Measurements from ENCODE around the gene DDX56.

Gene DDX56

DNA sequence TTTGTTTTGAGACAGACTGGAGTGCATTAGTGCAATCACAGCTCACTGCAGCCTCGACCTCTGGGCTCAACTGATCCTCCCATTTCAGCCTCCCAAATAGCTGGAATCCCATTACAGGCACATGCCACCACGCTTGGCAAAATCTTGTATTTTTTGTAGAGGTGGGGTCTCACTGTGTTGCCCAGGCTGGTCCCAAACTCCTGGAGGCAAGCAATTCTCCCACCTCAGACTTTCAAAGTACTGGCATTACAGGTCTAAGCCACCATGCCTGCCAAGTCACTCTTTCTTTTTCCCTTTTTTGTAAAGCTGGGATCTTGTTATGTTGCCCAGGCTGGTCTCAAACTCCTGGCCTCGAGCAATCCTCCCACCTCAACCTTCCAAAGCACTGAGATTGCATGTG is 24.3 kb downstream of the DDX56 start:
- H3K4me3 ChIP-seq (ENCODE audit: low read length) = no peak overlapping the region
- DNase-seq (ENCODE audit: low read depth) = no peak
- TF ChIP-seq, protein P1, sequence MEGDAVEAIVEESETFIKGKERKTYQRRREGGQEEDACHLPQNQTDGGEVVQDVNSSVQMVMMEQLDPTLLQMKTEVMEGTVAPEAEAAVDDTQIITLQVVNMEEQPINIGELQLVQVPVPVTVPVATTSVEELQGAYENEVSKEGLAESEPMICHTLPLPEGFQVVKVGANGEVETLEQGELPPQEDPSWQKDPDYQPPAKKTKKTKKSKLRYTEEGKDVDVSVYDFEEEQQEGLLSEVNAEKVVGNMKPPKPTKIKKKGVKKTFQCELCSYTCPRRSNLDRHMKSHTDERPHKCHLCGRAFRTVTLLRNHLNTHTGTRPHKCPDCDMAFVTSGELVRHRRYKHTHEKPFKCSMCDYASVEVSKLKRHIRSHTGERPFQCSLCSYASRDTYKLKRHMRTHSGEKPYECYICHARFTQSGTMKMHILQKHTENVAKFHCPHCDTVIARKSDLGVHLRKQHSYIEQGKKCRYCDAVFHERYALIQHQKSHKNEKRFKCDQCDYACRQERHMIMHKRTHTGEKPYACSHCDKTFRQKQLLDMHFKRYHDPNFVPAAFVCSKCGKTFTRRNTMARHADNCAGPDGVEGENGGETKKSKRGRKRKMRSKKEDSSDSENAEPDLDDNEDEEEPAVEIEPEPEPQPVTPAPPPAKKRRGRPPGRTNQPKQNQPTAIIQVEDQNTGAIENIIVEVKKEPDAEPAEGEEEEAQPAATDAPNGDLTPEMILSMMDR (conservative IDR thresholded peaks at IDR 0.05; ENCODE audit: low read depth, low read length) = no peak

DNA sequence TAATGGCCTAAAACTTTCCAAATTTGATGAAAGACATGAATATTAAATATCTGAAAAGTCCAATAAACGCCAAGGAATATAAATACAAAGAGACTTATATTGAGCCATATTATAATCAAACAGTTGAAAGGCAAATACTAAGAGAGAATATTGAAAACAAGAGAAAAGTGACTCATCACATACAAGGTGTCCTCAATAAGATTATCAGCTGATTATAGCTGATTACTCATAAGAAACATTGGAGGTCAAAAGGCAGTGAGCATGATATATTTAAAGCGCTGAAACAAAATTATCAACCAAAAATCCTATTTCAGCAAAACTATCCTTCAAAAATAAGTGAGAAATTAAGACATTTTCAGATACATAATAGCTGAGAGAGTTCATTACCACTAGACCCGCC is 24.8 kb downstream of the DDX56 start:
- no peak overlapping the region for H3K4me3 ChIP-seq (ENCODE audit: low read length)
- TF ChIP-seq, protein P1 (conservative IDR thresholded peaks at IDR 0.05; ENCODE audit: low read depth, low read length) = no peak
- no peak for DNase-seq (ENCODE audit: low read depth)

DNA sequence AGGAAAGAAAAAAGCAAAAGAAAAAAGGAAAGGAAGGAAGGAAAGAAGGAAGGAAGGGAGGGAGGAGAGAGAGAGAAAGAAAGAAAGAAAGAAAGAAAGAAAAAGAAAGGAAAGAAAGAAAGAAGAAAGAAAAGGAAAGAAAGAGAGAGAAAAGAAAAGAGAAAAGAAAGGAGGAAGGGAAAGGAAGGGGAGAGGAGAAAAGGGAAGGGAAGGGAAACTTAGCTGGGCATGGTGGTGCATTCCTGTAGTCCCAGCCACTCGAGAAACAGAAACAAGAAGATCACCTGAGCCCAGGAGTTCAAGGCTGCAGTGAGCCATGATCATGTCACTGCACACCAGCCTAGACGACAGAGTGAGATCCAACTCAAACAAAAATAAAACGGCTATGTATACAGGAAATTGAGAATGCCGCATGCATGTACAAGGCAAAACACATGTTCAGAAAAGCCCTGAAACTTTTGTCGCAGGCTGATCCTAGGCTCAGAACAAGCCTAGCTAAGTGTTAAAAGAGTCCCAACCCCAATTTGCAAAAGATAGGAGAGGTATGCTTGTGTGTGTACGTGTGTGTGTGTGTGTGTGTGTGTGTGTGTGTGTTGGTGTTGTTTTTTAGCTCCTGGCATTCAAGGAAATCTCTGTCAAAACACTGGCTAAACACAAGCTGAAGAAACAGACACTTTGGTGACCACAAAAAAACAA is 26.0 kb downstream of the DDX56 start:
- TF ChIP-seq, protein P1 (conservative IDR thresholded peaks at IDR 0.05; ENCODE audit: low read depth, low read length) = no peak
- DNase-seq (ENCODE audit: low read depth) = no peak
- H3K4me3 ChIP-seq (ENCODE audit: low read length) = no peak overlapping the region

DNA sequence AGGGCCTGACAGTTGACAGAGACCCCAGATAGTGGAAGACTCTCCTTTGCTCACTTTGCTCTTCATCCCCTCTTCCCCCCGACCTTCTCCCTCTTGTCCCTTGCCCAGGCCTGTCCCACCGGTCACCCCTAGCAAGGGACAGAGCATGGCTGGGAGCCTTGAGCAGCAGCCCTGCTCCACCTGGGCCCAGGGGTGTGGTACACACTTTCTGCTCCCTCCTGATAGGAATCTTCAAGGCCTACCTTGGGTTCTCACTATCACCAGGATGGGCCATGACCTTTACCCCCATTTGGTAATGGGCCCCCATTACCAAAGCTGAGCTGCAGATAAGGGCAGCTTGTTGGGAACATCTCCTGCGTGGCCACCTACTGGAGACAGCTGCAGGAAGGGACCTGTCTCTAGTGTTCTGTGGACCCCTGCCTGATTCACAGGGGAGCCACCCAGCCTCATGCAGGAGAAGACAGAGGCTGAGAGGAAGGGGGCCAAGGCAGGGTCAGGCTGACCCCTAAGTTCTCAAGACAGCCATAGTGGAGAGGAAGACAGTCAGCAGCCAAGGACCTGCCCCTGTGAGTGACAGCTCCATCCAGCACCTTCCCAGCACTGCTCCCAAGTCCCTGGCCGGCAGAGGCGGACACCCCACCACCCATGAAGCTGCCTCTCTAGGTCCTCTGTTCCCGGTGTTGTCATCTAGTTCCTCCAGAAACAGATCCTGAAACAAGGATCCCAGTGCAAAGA is 31.7 kb downstream of the DDX56 start:
- TF ChIP-seq, protein P1 (conservative IDR thresholded peaks at IDR 0.05; ENCODE audit: low read depth, low read length) = no peak
- DNase-seq (ENCODE audit: low read depth) = no peak
- H3K4me3 ChIP-seq (ENCODE audit: low read length) = no peak overlapping the region

DNA sequence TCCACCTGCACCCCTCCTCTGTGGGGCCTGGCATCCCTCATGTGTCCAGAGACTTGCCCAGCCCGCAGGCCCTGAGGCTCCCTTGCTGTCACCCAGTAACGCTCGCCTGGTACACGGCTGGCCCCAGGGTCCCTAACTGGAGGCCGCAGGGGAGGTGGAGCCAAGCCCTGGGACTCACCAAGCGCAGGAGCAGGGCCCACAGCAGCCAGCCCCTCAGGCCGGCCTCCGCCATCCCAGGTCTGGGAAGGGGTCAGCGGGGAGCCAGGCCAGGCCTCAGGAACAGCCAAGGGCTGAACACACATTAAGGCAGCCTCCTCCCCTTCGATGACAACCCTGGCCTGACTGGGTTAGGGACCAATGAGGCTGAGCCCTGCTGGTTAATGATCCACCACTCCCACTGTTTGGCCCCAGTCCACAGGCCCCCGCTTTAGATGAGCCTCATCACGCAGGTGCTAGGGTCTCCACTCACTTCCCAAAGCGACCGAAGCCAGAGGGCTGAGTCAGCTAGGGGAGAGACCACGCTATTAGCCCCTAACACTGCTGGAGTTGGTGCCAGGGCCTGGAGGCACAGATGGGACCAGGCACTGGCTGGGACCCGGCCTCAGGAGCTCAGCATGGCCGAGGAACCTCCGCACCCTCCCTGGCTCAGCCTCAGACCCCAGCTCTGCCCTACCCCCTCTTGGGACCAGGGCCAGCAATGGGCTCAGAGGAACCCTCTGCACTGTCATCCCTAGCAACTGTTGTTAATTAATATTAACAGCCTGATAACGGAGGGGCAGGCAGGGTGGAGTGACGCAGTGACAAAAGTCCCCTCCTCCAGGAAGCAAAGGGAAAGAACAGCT is 32.5 kb downstream of the DDX56 start, which contains the start of gene NPC1L1:
NPC1L1 (minus strand) TSS at position 303 of the 842 bp plus-strand sequence; CDS start at position 232, 71 bp downstream.
- TF ChIP-seq, protein P1 (conservative IDR thresholded peaks at IDR 0.05; ENCODE audit: low read depth, low read length) = no peak
- no peak within 1 kb of the TSS for H3K4me3 ChIP-seq (ENCODE audit: low read length)
- DNase-seq (ENCODE audit: low read depth) = no peak

DNA sequence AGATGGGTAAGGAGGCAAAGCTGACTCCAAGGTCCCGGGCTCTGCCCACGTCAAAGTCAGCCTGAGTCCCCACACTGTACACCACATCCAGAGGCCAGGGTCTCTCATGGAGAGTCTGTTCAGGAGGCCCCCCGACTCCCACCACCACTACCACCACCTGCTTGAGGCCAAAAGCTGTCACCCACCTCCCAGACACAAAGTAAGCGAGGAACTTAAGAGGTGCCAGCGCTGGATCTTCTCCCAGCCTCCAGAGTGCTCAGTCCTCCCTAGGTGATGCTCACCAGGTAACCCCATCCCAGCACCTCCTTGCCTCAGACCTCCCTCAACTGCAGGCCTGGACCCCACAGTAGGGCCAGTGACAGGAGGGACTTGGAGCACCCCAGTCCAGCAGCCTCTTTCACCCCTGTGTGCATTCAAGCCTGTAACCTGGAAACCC is 33.1 kb downstream of the DDX56 start:
- TF ChIP-seq, protein P1 (conservative IDR thresholded peaks at IDR 0.05; ENCODE audit: low read depth, low read length) = no peak
- DNase-seq (ENCODE audit: low read depth) = no peak
- no peak overlapping the region for H3K4me3 ChIP-seq (ENCODE audit: low read length)
